GM12878 (cell line): ENCODE data around the gene SURF6. TPM values are rescaled to one million over a fixed set of nuclear protein-coding genes. Genes with fewer than 3 reads are reported as not detected.

ENCODE experiments used
- ATAC-seq: fragments of 200-7000 bp; cut with Tn5 transposase; 3 replicates; pipeline ENCODE4 v1.9.1; 2020; ENCODE audit warnings: mild to moderate bottlenecking, moderate library complexity
- Bru-seq: library from RNA; stranded (reverse); fragments of 400-500 nt; gene quantifications from one replicate; lab custom pipeline; 2021; lab: Mats Ljungman, UMichigan
- BruChase-seq, 2 experiments: library from RNA; stranded (reverse); fragments of 400-500 nt; gene quantifications; one replicate each; lab custom pipeline; 2021; lab: Mats Ljungman, UMichigan
- BruUV-seq: library from RNA; stranded (reverse); fragments of 400-500 nt; replicated peaks from 2 replicates; lab custom pipeline; 2021; lab: Mats Ljungman, UMichigan
- CTCF ChIA-PET: fragments of 300-600 bp; sonication (Branson Sonifier 250); formaldehyde crosslinking; extraction: SDS; loops from one replicate; lab custom pipeline; 2021; ENCODE audit warnings: inconsistent platforms; lab: Yijun Ruan, JAX
- POLR2A ChIA-PET: fragments of 350-600 bp; formaldehyde crosslinking; extraction: SDS; loops from one replicate; lab custom pipeline; 2021; ENCODE audit warnings: inconsistent platforms; lab: Charles Lee
- RAD21 ChIA-PET: fragments of 300-600 bp; sonication (Branson Sonifier 250); formaldehyde crosslinking; loops from one replicate; lab custom pipeline; 2023; ENCODE audit warnings: antibody characterized with exemption; ENCODE audit not compliant: unreplicated experiment; lab: Charles Lee
- SMC1A ChIA-PET: fragments of 300-600 bp; sonication (Branson Sonifier 250); formaldehyde crosslinking; loops from one replicate; lab custom pipeline; 2023; ENCODE audit not compliant: unreplicated experiment, uncharacterized antibody; lab: Charles Lee
- DNase-seq: peaks from one replicate; pipeline ENCODE4 v3.0.0-alpha.2; 2011; ENCODE audit warnings: low read depth, low spot score
- FAIRE-seq: peaks from 3 replicates; lab custom pipeline; 2011; peaks lifted over from hg19 to GRCh38; lab: Jason Lieb, UNC
- H2AFZ ChIP-seq: 2 replicates; pipeline ENCODE4 v1.6.0; 2011; ENCODE audit warnings: low read depth, low read length, control low read depth; ENCODE audit not compliant: control insufficient read depth
- H3K27ac ChIP-seq: 2 replicates; pipeline ENCODE4 v1.5.1; 2011; ENCODE audit warnings: control low read depth; ENCODE audit not compliant: control insufficient read depth, insufficient read depth
- H3K27me3 ChIP-seq, 2 experiments: replicated peaks in 1 of 2; 2 replicates each; pipeline versions ENCODE4 v1.6.0 to v1.6.1; 2011; ENCODE audit warnings: low read length in 1 of 2; ENCODE audit not compliant: control insufficient read depth in 2 of 2, insufficient read depth in 2 of 2
- H3K36me3 ChIP-seq, 2 experiments: 2 replicates each; pipeline ENCODE4 v1.5.1; 2011; ENCODE audit warnings: low read length in 1 of 2; ENCODE audit not compliant: control insufficient read depth in 2 of 2, insufficient read depth in 2 of 2
- H3K4me1 ChIP-seq: 2 replicates; pipeline ENCODE4 v1.6.1; 2011; ENCODE audit warnings: mild to moderate bottlenecking, low read length, moderate library complexity, mixed read lengths; ENCODE audit not compliant: control insufficient read depth, insufficient read depth
- H3K4me2 ChIP-seq: 2 replicates; pipeline ENCODE4 v1.6.0; 2011; ENCODE audit warnings: control low read depth; ENCODE audit not compliant: control insufficient read depth, insufficient read depth
- H3K4me3 ChIP-seq: fragments of 200-600 bp; sonication (generic); 2 replicates; pipeline ENCODE4 v1.5.1; 2016
- H3K79me2 ChIP-seq: 2 replicates; pipeline ENCODE4 v1.6.0; 2011; ENCODE audit warnings: low read length; ENCODE audit not compliant: control insufficient read depth, insufficient read depth
- H3K9ac ChIP-seq: 2 replicates; pipeline ENCODE4 v1.8.0; 2011; ENCODE audit warnings: low read length, control low read depth, mixed read lengths; ENCODE audit not compliant: control insufficient read depth, insufficient read depth
- H3K9me3 ChIP-seq: replicated peaks from 3 replicates; pipeline ENCODE4 v1.5.1; 2011; ENCODE audit warnings: mild to moderate bottlenecking, low read length; ENCODE audit not compliant: control insufficient read depth, insufficient read depth
- H4K20me1 ChIP-seq: 2 replicates; pipeline ENCODE4 v1.6.0; 2011; ENCODE audit not compliant: control insufficient read depth, insufficient read depth
- HDAC6 ChIP-seq: fragments of 200-600 bp; sonication (generic); IDR thresholded peaks from one replicate; pipeline ENCODE4 v1.8.0; 2017; ENCODE audit warnings: antibody characterized with exemption; ENCODE audit not compliant: unreplicated experiment
- MXI1 ChIP-seq: fragments of 150-350 bp; IDR thresholded peaks from 2 replicates; pipeline ENCODE4 v1.6.1; 2011; ENCODE audit warnings: low read depth, mild to moderate bottlenecking, inconsistent platforms, low read length, improper control_type of control experiment
- PAX5 ChIP-seq: IDR thresholded peaks from 2 replicates; pipeline ENCODE4 v1.6.1; 2011; ENCODE audit warnings: low read depth, low read length, borderline replicate concordance
- POLR2A ChIP-seq: IDR thresholded peaks from 2 replicates; pipeline ENCODE4 v1.6.1; 2011; ENCODE audit warnings: low read depth, mild to moderate bottlenecking, low read length
- WGBS: methylation state at CpG from one replicate; pipeline ENCODE4 v1.1.6; 2016; ENCODE audit warnings: low lambda C conversion rate; ENCODE audit not compliant: insufficient replicate concordance, insufficient coverage; ENCODE audit errors: missing lambda C conversion rate; 5-methylcytosine and 5-hydroxymethylcytosine counted together
- in situ Hi-C: fragments of 300-500 bp; cut with MboI; formaldehyde crosslinking; loops from 9 replicates; pipeline ENCODE4 v1.14.3; 2018; ENCODE audit warnings: mixed read lengths
- intact Hi-C: fragments of 100-400 bp; cut with micrococcal nuclease; formaldehyde crosslinking; loops from one replicate; pipeline ENCODE4 v1.14.2; 2022; ENCODE audit not compliant: unreplicated experiment
- long read RNA-seq, 2 experiments: library from polyadenylated mRNA; unstranded; transcript quantifications; one replicate each; pipeline ENCODE4 v2.0.0, GENCODE V29; 2019 to 2020
- polyA minus RNA-seq, 3 experiments: library from RNA; depleted of rRNA, polyadenylated mRNA; stranded (reverse); fragments of >200 nt; gene quantifications; 2 replicates each; pipeline ENCODE4 v1.2.3, GENCODE V29; 2011
- polyA plus RNA-seq, 11 experiments: library from polyadenylated mRNA; depleted of rRNA in 4 of 11; unstranded in 6 of 11; stranded (reverse) in 5 of 11; fragments of >200 nt; fragmentation: Nextera tagmentation in 4 of 11; fragmentation: Illumina TruSeq in 1 of 11; extraction: Ambion mirVana in 4 of 11; extraction: Trizol in 1 of 11; gene quantifications; 1 replicate in 1 of 11; 2 replicates in 10 of 11; pipeline versions ENCODE4 v1.2.1 to v1.2.3, GENCODE V29; 2011 to 2016; ENCODE audit warnings: inconsistent platforms in 2 of 11, missing spikeins in 2 of 11, low read depth in 1 of 11
- total RNA-seq, 4 experiments: library from RNA; depleted of rRNA in 3 of 4; stranded (reverse); fragments of >200 nt in 3 of 4; fragmentation: Illumina TruSeq in 1 of 4; extraction: Trizol in 1 of 4; gene quantifications; 2 replicates each; pipeline versions ENCODE4 v1.2.1 to v1.2.3, GENCODE V29; 2013 to 2021
- TF ChIP-seq, protein P1 (sequence below): fragments of 150-350 bp; IDR thresholded peaks from 2 replicates; pipeline ENCODE4 v1.6.1; 2014; ENCODE audit warnings: mild to moderate bottlenecking, low read depth, low read length
- TF ChIP-seq, protein P2 (sequence below): fragments of 450-650 bp; IDR thresholded peaks from 2 replicates; pipeline ENCODE4 v1.6.1; 2016; ENCODE audit warnings: mild to moderate bottlenecking, moderate library complexity, borderline replicate concordance
- TF ChIP-seq, protein P3 (sequence below): fragments of 450-650 bp; IDR thresholded peaks from 2 replicates; pipeline ENCODE4 v1.6.1; 2017; ENCODE audit warnings: borderline replicate concordance

The SURF6 gene
- 17.7 and 19.0 TPM in 2 replicates for total RNA-seq (2013; cell fraction: nucleolus; rRNA removed)
- 18.5 and 18.8 TPM in 2 replicates for total RNA-seq (2014; rRNA removed)
- total RNA-seq (2014; rRNA removed; fragmentation: Illumina TruSeq; extraction: Trizol) = 10.7 and 11.4 TPM in 2 replicates
- 25.7 and 27.2 TPM in 2 replicates for total RNA-seq (2021)
- polyA plus RNA-seq (2011; ENCODE audit: low read depth) = 4.6 TPM
- 5.8 and 8.7 TPM in 2 replicates for polyA plus RNA-seq (2011; rRNA removed)
- polyA plus RNA-seq (2011; cell fraction: cytosol; rRNA removed) = 8.8 and 16.7 TPM in 2 replicates
- 14.9 and 25.2 TPM in 2 replicates for polyA plus RNA-seq (2011; cell fraction: nucleus; rRNA removed)
- polyA plus RNA-seq (2012) = 15.2 and 15.3 TPM in 2 replicates
- polyA plus RNA-seq (2014; fragmentation: Illumina TruSeq; extraction: Trizol) = 5.4 and 9.4 TPM in 2 replicates
- 1 to 10 TPM; 2.2 to 3.0 TPM for polyA plus RNA-seq (2014; fragmentation: Nextera tagmentation; extraction: Ambion mirVana)
- polyA plus RNA-seq (2014; rRNA removed) = 23.0 and 23.2 TPM in 2 replicates
- polyA plus RNA-seq (2016; fragmentation: Nextera tagmentation; extraction: Ambion mirVana) = 10 to 100 TPM; 24.6 to 26.4 TPM
- 4.5 and 5.9 TPM in 2 replicates for polyA minus RNA-seq (2011; rRNA and poly(A)+ RNA removed)
- polyA minus RNA-seq (2011; cell fraction: cytosol; rRNA and poly(A)+ RNA removed) = 3.1 and 3.2 TPM in 2 replicates
- 3.9 and 5.5 TPM in 2 replicates for polyA minus RNA-seq (2011; cell fraction: nucleus; rRNA and poly(A)+ RNA removed)
- percentile 84 among the genes with signal in this experiment for Bru-seq, nascent RNA
- BruChase-seq, experiment 1, labeled RNA remaining after a 6-hour chase = percentile 86 among the genes with signal in this experiment
- BruChase-seq, experiment 2, labeled RNA remaining after a 2-hour chase = percentile 90 among the genes with signal in this experiment
- long read RNA-seq, experiment 1, full-length matches to known transcripts = 34 of 37 reads
- long read RNA-seq, experiment 1, partial matches to known transcripts = 0 of 37 reads
- long read RNA-seq, experiment 1, other reads (novel, unspliced or antisense) = 3 of 37 reads
- long read RNA-seq, experiment 2, full-length matches to known transcripts = 21 of 29 reads
- long read RNA-seq, experiment 2, partial matches to known transcripts = 5 of 29 reads
- long read RNA-seq, experiment 2, other reads (novel, unspliced or antisense) = 3 of 29 reads

DNA sequence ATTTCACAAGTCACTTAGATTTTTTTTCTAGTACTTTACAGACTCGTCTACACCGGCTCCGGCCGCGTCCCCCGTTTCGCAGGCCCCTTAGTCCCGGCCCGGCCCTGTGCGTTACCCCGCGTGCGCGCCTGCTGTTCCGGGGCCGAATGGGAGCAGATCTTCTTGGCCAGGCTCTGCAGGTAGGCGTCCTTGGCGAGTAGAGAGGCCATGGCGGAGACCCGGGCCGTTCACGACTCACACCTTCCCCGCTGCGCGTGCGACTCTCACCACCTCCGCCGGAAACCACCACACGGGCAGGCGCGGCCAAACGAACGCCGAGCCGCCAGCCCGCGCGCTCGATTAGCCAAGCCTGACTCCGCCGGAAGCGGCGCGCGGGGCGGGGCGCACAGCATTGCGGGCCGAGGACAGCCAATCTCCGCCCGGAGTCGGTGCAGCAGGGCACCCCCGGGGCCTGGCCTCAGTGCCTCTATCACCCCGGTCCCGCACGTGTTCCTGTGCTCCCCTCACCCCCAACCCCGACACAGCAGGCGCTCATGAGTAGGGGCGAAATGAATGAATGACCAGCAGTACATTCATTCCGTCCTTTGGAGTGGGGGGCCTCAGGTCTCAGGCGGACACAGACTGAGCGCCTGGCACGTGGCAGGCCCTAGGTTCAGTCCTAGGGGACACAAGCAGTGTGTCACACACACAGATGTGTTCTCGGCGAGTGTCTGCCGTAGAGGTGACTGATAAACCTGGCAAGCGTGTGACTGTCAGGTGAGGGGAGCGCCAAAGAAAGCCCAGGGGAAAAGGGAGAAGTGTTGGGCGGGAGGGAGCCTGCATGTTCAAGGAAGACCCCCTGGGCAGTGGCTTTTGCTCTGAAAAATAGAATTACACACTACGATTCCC lies at the start of gene SURF6:
SURF6 (minus strand) TSS at position 265 of the 888 bp plus-strand sequence; CDS start at position 209, 56 bp downstream.
- ChIA-PET SMC1A (interaction anchor here (1.1 kb wide), 1 partner anchor 101 kb away, joined by 3 read pairs; no protein-coding TSS in a partner anchor), RAD21 (interaction anchor here (0.7 kb wide), 1 partner anchor 148 kb away, joined by 3 read pairs; no protein-coding TSS in a partner anchor), CTCF (interaction anchor here (1.1 to 1.7 kb wide), 2 partner anchors 68 to 150 kb away, joined by 3 to 4 read pairs; no protein-coding TSS in a partner anchor), POLR2A (interaction anchor here (1.6 to 2.0 kb wide), 2 partner anchors 12 to 36 kb away, joined by 8 read pairs; partner anchors contain the start of genes MED22 and RPL7A)
- Histone ChIP-seq H3K27me3 (no peaks in the 10 kb centered on the region), H3K4me2 (peak within 1 kb of the TSS; percentile 88), H3K27ac (peak within 1 kb of the TSS; percentile 82), H2AFZ (peak within 1 kb of the TSS; percentile 87), H3K4me1 (peaks cover 9% of the 10 kb centered on the region), H3K36me3 (peaks cover 14 to 23% of the 10 kb centered on the region in 2 experiments), H3K4me3 (peak within 1 kb of the TSS; percentile 98), H3K9ac (peak within 1 kb of the TSS; percentile 84), H3K79me2 (peaks cover 30% of the 10 kb centered on the region), H4K20me1 (no peaks in the 10 kb centered on the region), H3K9me3 (no peaks in the 10 kb centered on the region)
- DNase-seq (peak; percentile 69), FAIRE-seq (peak; percentile 96), ATAC-seq (peak; percentile 98)
- in situ Hi-C loops = no loop called here
- intact Hi-C loops = loop anchor here (1.0 to 5.0 kb wide), 2 partner anchors 11 to 36 kb away; no protein-coding TSS in a partner anchor
- 5% methylated on average over 64 of the region's 70 CpGs for WGBS
- BruUV-seq = TSS peak; percentile 81
- TF ChIP-seq PAX5 (peak; percentile 70; the same call in 1 of the 2 replicates), HDAC6 (peak; percentile 41), MXI1 (peak; percentile 98), POLR2A (peak; percentile 90)
- TF ChIP-seq, protein P1, sequence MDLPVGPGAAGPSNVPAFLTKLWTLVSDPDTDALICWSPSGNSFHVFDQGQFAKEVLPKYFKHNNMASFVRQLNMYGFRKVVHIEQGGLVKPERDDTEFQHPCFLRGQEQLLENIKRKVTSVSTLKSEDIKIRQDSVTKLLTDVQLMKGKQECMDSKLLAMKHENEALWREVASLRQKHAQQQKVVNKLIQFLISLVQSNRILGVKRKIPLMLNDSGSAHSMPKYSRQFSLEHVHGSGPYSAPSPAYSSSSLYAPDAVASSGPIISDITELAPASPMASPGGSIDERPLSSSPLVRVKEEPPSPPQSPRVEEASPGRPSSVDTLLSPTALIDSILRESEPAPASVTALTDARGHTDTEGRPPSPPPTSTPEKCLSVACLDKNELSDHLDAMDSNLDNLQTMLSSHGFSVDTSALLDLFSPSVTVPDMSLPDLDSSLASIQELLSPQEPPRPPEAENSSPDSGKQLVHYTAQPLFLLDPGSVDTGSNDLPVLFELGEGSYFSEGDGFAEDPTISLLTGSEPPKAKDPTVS = no peak
- TF ChIP-seq, protein P2, sequence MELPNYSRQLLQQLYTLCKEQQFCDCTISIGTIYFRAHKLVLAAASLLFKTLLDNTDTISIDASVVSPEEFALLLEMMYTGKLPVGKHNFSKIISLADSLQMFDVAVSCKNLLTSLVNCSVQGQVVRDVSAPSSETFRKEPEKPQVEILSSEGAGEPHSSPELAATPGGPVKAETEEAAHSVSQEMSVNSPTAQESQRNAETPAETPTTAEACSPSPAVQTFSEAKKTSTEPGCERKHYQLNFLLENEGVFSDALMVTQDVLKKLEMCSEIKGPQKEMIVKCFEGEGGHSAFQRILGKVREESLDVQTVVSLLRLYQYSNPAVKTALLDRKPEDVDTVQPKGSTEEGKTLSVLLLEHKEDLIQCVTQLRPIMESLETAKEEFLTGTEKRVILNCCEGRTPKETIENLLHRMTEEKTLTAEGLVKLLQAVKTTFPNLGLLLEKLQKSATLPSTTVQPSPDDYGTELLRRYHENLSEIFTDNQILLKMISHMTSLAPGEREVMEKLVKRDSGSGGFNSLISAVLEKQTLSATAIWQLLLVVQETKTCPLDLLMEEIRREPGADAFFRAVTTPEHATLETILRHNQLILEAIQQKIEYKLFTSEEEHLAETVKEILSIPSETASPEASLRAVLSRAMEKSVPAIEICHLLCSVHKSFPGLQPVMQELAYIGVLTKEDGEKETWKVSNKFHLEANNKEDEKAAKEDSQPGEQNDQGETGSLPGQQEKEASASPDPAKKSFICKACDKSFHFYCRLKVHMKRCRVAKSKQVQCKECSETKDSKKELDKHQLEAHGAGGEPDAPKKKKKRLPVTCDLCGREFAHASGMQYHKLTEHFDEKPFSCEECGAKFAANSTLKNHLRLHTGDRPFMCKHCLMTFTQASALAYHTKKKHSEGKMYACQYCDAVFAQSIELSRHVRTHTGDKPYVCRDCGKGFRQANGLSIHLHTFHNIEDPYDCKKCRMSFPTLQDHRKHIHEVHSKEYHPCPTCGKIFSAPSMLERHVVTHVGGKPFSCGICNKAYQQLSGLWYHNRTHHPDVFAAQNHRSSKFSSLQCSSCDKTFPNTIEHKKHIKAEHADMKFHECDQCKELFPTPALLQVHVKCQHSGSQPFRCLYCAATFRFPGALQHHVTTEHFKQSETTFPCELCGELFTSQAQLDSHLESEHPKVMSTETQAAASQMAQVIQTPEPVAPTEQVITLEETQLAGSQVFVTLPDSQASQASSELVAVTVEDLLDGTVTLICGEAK = peak; percentile 88
- TF ChIP-seq, protein P3, sequence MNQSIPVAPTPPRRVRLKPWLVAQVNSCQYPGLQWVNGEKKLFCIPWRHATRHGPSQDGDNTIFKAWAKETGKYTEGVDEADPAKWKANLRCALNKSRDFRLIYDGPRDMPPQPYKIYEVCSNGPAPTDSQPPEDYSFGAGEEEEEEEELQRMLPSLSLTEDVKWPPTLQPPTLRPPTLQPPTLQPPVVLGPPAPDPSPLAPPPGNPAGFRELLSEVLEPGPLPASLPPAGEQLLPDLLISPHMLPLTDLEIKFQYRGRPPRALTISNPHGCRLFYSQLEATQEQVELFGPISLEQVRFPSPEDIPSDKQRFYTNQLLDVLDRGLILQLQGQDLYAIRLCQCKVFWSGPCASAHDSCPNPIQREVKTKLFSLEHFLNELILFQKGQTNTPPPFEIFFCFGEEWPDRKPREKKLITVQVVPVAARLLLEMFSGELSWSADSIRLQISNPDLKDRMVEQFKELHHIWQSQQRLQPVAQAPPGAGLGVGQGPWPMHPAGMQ = no peak
